Measurements from ENCODE around the gene KAZN. TPM values are rescaled to one million over a fixed set of nuclear protein-coding genes. Genes with fewer than 3 reads are reported as not detected.

Gene KAZN
- polyA plus RNA-seq, 1 donor, result 14.6 TPM

- no peak for DNase-seq
Measured at GRCh38 chr1:14835725-14836124, 237.2 kb downstream of the KAZN start.

- DNase-seq, result no peak
Measured at GRCh38 chr1:14836426-14837140, 238.1 kb downstream of the KAZN start.

- DNase-seq, result no peak
Measured at GRCh38 chr1:14840374-14840773, 241.9 kb downstream of the KAZN start.

- DNase-seq, result no peak
Measured at GRCh38 chr1:14841456-14841855, 243.0 kb downstream of the KAZN start.

- DNase-seq, result no peak
Measured at GRCh38 chr1:14841951-14842350, 243.5 kb downstream of the KAZN start.

- DNase-seq, result no peak
Measured at GRCh38 chr1:14842361-14842760, 243.9 kb downstream of the KAZN start.

GRCh38 chr1:14842891-14843290 lies 244.4 kb downstream of the KAZN start:
- no peak for DNase-seq

- no peak for DNase-seq
Measured at GRCh38 chr1:14843525-14843924, 245.0 kb downstream of the KAZN start.

- no peak for DNase-seq
Measured at GRCh38 chr1:14844356-14844755, 245.9 kb downstream of the KAZN start.

GRCh38 chr1:14844923-14845617 lies 246.6 kb downstream of the KAZN start:
- no peak for DNase-seq

GRCh38 chr1:14845851-14846250 lies 247.4 kb downstream of the KAZN start:
- DNase-seq, result no peak

- no peak for DNase-seq
Measured at GRCh38 chr1:14846688-14847087, 248.2 kb downstream of the KAZN start.

- no peak for DNase-seq
Measured at GRCh38 chr1:14848203-14848602, 249.7 kb downstream of the KAZN start.

GRCh38 chr1:14848625-14849024 lies 250.1 kb downstream of the KAZN start:
- no peak for DNase-seq

- DNase-seq, result no peak
Measured at GRCh38 chr1:14849038-14849437, 250.6 kb downstream of the KAZN start.

GRCh38 chr1:14850563-14850962 lies 252.1 kb downstream of the KAZN start:
- DNase-seq, result no peak

- no peak for DNase-seq
Measured at GRCh38 chr1:14851760-14852159, 253.3 kb downstream of the KAZN start.

- no peak for DNase-seq
Measured at GRCh38 chr1:14852291-14852690, 253.8 kb downstream of the KAZN start.

- DNase-seq, result no peak
Measured at GRCh38 chr1:14853518-14853917, 255.0 kb downstream of the KAZN start.

GRCh38 chr1:14855268-14855667 lies 256.8 kb downstream of the KAZN start:
- DNase-seq, result no peak

- no peak for DNase-seq
Measured at GRCh38 chr1:14855801-14856200, 257.3 kb downstream of the KAZN start.

GRCh38 chr1:14857436-14858195 lies 259.1 kb downstream of the KAZN start:
- DNase-seq, result no peak

- no peak for DNase-seq
Measured at GRCh38 chr1:14862114-14862771, 263.8 kb downstream of the KAZN start.

Measured in hindlimb muscle (tissue), 1 donor.